ENCODE data around the gene PICALM. TPM values are rescaled to one million over a fixed set of nuclear protein-coding genes. Genes with fewer than 3 reads are reported as not detected.

Gene PICALM
- total RNA-seq, 4 donors from 2014 or later = 287 to 339 (median 313) TPM

- WGBS, 2 donors = 11 to 19% methylated on average over 2 of the region's 2 CpGs
- Histone ChIP-seq H3K4me3 (no peak overlapping the region), H3K9me3 (no peaks in the 10 kb centered on the region), H3K27ac (peak overlapping the region in 3 of 4 donors; percentile 18 to 67 (median 24)), H3K4me1 (peaks cover 0 to 44% (median 6%) of the 10 kb centered on the region in 4 donors), H3K27me3 (no peaks in the 10 kb centered on the region), H3K36me3 (peaks cover 0 to 32% (median under 1%) of the 10 kb centered on the region in 3 donors)
- TF ChIP-seq, protein P1, sequence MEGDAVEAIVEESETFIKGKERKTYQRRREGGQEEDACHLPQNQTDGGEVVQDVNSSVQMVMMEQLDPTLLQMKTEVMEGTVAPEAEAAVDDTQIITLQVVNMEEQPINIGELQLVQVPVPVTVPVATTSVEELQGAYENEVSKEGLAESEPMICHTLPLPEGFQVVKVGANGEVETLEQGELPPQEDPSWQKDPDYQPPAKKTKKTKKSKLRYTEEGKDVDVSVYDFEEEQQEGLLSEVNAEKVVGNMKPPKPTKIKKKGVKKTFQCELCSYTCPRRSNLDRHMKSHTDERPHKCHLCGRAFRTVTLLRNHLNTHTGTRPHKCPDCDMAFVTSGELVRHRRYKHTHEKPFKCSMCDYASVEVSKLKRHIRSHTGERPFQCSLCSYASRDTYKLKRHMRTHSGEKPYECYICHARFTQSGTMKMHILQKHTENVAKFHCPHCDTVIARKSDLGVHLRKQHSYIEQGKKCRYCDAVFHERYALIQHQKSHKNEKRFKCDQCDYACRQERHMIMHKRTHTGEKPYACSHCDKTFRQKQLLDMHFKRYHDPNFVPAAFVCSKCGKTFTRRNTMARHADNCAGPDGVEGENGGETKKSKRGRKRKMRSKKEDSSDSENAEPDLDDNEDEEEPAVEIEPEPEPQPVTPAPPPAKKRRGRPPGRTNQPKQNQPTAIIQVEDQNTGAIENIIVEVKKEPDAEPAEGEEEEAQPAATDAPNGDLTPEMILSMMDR (IDR thresholded peaks at IDR 0.05) = no peak
- TF ChIP-seq EP300 (IDR thresholded peaks at IDR 0.05) = no peak
- no peak for TF ChIP-seq POLR2A (IDR thresholded peaks at IDR 0.05)
- DNase-seq (ENCODE audit: low spot score in 2 of 2) = no peak
These were observed 54.7 kb downstream of the PICALM start for GRCh38 chr11:86014221-86014620.

DNA sequence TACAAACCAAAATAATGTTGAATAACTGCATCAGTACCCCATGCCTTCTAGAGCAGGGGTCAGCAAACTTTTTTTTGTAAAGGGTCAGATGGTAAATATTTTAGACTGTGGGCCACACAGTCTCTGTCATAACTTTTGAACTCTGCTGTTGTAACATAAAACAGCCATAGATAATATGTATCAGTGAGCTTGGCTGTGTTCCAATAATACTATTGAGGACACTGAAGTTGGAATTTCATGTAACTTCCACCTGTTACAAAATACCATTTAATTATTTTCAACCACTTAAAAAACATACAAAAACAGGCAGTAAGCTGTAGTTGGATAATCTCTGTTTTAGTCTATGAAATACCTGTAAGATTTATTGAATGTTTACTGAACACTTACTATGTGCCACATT, 55.2 kb downstream of the PICALM start:
- H3K4me1 ChIP-seq = peaks cover 0 to 44% (median 6%) of the 10 kb centered on the region in 4 donors
- H3K27me3 ChIP-seq = no peaks in the 10 kb centered on the region
- H3K9me3 ChIP-seq = no peaks in the 10 kb centered on the region
- H3K27ac ChIP-seq = peak overlapping the region in 3 of 4 donors; percentile 18 to 67 (median 24)
- no peak overlapping the region for H3K4me3 ChIP-seq
- no peak for DNase-seq (ENCODE audit: low spot score in 2 of 2)
- TF ChIP-seq EP300 (IDR thresholded peaks at IDR 0.05) (no peak), POLR2A (IDR thresholded peaks at IDR 0.05) (no peak)
- TF ChIP-seq, protein P1 (IDR thresholded peaks at IDR 0.05) = no peak
- peaks cover 0 to 35% (median 0%) of the 10 kb centered on the region in 3 donors for H3K36me3 ChIP-seq

- WGBS, 2 donors = 92 to 93% methylated on average over 1 of the region's 1 CpG
- peaks cover 0 to 29% (median 5%) of the 10 kb centered on the region in 4 donors for H3K4me1 ChIP-seq
- DNase-seq (ENCODE audit: low spot score in 2 of 2) = no peak
- H3K27me3 ChIP-seq = no peaks in the 10 kb centered on the region
- no peaks in the 10 kb centered on the region for H3K9me3 ChIP-seq
- H3K27ac ChIP-seq = no peak overlapping the region
- TF ChIP-seq EP300 (IDR thresholded peaks at IDR 0.05) (no peak), POLR2A (IDR thresholded peaks at IDR 0.05) (no peak)
- TF ChIP-seq, protein P1 (IDR thresholded peaks at IDR 0.05) = no peak
- no peak overlapping the region for H3K4me3 ChIP-seq
- peaks cover 0 to 50% (median 0%) of the 10 kb centered on the region in 3 donors for H3K36me3 ChIP-seq
These were observed 57.7 kb downstream of the PICALM start for GRCh38 chr11:86011175-86011574.

DNA sequence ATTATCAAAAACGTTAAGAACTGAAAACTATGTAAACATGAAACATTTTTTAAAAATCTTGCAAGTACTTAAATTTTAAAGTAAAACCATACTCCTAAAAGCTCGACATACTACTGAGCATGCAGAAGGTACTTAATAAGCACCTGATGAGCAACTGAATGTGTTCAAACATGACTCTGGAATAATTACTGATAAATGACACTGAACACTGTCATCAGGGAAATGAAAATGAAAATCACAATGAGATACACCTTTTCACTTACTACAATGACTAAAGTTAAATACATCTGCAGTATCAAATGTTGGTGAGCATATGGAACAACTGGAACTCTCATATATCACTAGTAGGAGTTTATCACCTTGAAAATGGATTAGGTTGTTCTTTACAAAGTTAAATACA, 65.2 kb downstream of the PICALM start:
- no peaks in the 10 kb centered on the region for H3K27me3 ChIP-seq
- WGBS, 2 donors = 66 to 71% methylated on average over 2 of the region's 2 CpGs
- no peak overlapping the region for H3K4me3 ChIP-seq
- peaks cover 0 to 9% (median 0%) of the 10 kb centered on the region in 4 donors for H3K4me1 ChIP-seq
- DNase-seq (ENCODE audit: low spot score in 2 of 2) = no peak
- peaks cover 0 to 82% (median 8%) of the 10 kb centered on the region in 3 donors for H3K36me3 ChIP-seq
- TF ChIP-seq, protein P1 (IDR thresholded peaks at IDR 0.05) = no peak
- TF ChIP-seq POLR2A (IDR thresholded peaks at IDR 0.05) (no peak), EP300 (IDR thresholded peaks at IDR 0.05) (no peak)
- H3K9me3 ChIP-seq = no peaks in the 10 kb centered on the region
- no peak overlapping the region for H3K27ac ChIP-seq

GRCh38 chr11:86002431-86002830, 66.5 kb downstream of the PICALM start:
- TF ChIP-seq POLR2A (IDR thresholded peaks at IDR 0.05) (no peak), EP300 (IDR thresholded peaks at IDR 0.05) (no peak)
- TF ChIP-seq, protein P1 (IDR thresholded peaks at IDR 0.05) = no peak
- no peak for DNase-seq (ENCODE audit: low spot score in 2 of 2)
- WGBS, 2 donors = 94 to 96% methylated on average over 3 of the region's 3 CpGs
- Histone ChIP-seq H3K9me3 (no peaks in the 10 kb centered on the region), H3K27me3 (no peaks in the 10 kb centered on the region), H3K4me3 (no peak overlapping the region), H3K36me3 (peaks cover 2 to 84% (median 8%) of the 10 kb centered on the region in 3 donors), H3K4me1 (peaks cover 0 to 9% (median 0%) of the 10 kb centered on the region in 4 donors), H3K27ac (no peak overlapping the region)

All from tibial nerve (tissue), 4 donors.